PC-3 (cell line): ENCODE results near the gene NUDT6.

Source experiments
- CTCF ChIP-seq: fragments of 300-600 bp; sonication (generic); conservative IDR thresholded peaks from 2 replicates; pipeline ENCODE4 v1.5.1; 2017; ENCODE audit warnings: antibody characterized with exemption, low read depth, mild to moderate bottlenecking, low read length
- EZH2 ChIP-seq: fragments of 300-600 bp; sonication (generic); IDR thresholded peaks from one replicate; pipeline ENCODE4 v1.6.1; 2017; ENCODE audit warnings: antibody characterized with exemption, mild to moderate bottlenecking, low read length; ENCODE audit not compliant: unreplicated experiment
- EZH2phosphoT487 ChIP-seq: fragments of 300-600 bp; sonication (generic); IDR thresholded peaks from 2 replicates; pipeline ENCODE4 v1.6.1; 2018; ENCODE audit warnings: mild to moderate bottlenecking, antibody characterized with exemption, low read length, borderline replicate concordance

GRCh38 chr4:122842984-122843531, 79.3 kb downstream of the NUDT6 start:
- no peak for TF ChIP-seq CTCF
- TF ChIP-seq EZH2: no peak
- TF ChIP-seq EZH2phosphoT487: no peak
